Esophagus muscularis mucosa (tissue), 4 donors: ENCODE results near the gene ENAM.

Experiments used
- CTCF ChIP-seq, 3 experiments: fragments of 200-600 bp in 2 of 3; fragments of 450-650 bp in 1 of 3; sonication (generic) in 2 of 3; IDR thresholded peaks; one replicate each; pipeline ENCODE4 v1.5.1; 2017 to 2019; ENCODE audit warnings: antibody characterized with exemption in 3 of 3, mild to moderate bottlenecking in 2 of 3, moderate library complexity in 1 of 3
- EP300 ChIP-seq: sonication (generic); formaldehyde crosslinking; IDR thresholded peaks from one replicate; pipeline ENCODE4 v1.6.1; 2017; ENCODE audit warnings: antibody characterized with exemption
- POLR2AphosphoS5 ChIP-seq, 2 donors: sonication (generic); formaldehyde crosslinking; IDR thresholded peaks; one replicate each; pipeline ENCODE4 v1.6.1; 2017; ENCODE audit warnings: antibody characterized with exemption in 2 of 2

DNA sequence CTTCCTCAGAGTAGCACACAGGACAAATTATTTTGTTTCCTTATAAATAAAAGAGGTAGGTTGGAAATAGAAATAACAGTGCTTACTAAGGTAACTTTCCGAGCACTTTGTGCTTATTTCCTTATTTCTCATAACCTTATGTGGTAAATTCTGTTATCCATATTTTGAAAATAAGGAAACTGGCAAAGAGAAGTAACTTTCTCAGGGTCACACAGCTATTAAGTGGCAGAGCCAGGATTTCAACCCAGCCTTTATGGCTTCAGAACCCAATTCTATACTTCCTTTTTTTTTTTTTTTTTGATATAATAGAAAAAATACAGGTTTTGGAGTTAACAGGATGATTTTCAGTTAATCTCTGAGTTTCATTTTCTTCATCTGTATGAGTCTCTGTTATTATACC is 63.1 kb downstream of the ENAM start:
- TF ChIP-seq CTCF (IDR thresholded peaks at IDR 0.05) (no peak), POLR2AphosphoS5 (IDR thresholded peaks at IDR 0.05) (no peak), EP300 (no peak)
